Hematopoietic multipotent progenitor cell treated with erythropoietin and hydrocortisone succinate and interleukin-3 and kit ligand, for 15 days (in vitro differentiated cells): ENCODE measurements around the gene SUMF1.
"Not testable (repeated sequence)": the region's sequence is repeated elsewhere in the genome, so short reads cannot be mapped to it uniquely, and the experiment has no call there.

Experiments
- DNase-seq: peaks from one replicate; pipeline ENCODE4 v3.0.0-alpha.2; 2015; ENCODE audit warnings: low spot score

Gene SUMF1

GRCh38 chr3:4335840-4336562, 131.1 kb downstream of the SUMF1 start:
- DNase-seq = no peak

GRCh38 chr3:4334548-4334947, 132.5 kb downstream of the SUMF1 start:
- DNase-seq = no peak

- DNase-seq = no peak
Measured at GRCh38 chr3:4332991-4333390, 134.1 kb downstream of the SUMF1 start.

- no peak for DNase-seq
Measured at GRCh38 chr3:4332574-4332973, 134.5 kb downstream of the SUMF1 start.

GRCh38 chr3:4332111-4332510, 135.0 kb downstream of the SUMF1 start:
- no peak for DNase-seq

DNA sequence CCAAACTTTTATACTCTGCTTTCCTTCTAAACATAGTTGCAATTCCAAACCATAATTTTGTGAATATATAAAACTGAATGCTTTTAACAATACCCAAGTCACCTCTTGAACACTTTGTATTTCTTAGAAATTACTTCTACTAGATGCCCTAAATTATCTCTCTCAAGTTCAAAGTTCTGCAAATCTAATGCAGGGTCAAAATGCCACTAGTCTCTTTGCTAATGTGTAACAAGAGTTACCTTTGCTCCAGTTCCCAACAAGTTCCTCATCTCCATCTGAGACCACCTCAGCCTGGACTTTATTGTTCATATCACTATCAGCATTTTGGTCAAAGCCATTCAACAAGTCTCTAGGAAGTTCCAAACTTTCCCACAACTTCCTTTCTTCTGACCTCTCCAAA, 137.3 kb downstream of the SUMF1 start:
- not testable (repeated sequence) for DNase-seq

DNA sequence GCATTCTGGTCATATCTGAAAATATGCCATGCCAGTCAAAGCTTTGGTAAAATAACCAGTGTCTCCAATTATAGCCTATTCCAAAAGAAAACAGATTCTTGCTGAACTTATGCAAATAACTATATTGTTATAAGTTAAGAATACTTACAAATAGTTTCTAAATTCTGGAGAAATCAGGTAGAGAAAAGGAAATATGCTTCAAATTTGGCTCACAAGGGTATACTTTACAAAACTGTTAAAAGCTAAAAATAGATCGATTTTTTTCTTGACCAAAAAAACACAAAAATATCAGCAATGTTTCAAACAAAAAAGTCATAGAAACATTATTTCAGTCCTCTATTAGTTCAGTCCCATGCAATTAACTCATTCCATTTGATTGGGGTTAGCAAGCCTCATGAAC, 140.2 kb downstream of the SUMF1 start:
- no peak for DNase-seq

DNA sequence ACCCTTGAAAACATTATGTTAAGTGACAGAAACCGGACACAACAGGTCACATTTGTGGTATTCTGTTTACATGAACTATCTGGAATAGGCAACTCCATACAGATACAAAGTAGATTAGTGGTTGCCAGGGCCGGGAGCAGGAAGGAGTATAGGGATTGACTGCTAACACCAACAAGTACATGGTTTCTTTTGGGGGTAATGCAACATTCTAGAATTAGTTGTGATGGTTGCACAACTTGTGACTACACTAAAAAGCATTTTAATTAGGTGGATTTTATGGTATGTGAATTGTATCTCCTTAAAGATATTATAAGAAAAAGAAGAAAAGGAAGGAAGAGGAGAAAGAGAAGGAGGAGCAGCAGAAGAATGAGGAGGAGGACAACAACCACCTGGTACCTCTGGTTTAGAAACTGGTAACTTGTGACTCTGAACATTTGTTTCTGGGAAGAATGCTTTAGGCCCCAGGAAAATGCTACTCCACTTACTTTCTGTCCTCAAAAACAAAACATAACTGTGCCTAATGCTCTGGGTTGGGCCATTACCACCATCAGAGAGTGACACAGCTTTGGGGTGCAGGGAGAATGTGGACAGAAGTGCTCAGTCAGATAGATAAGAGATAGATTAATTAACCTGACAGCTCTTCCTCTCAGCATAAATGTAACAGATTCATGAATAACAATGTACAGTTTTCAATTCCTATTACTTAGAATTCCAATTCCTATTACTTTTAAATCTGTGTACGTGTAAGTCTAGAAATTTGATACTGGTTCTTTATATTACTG, 143.6 kb downstream of the SUMF1 start:
- peak; percentile 14 for DNase-seq

DNA sequence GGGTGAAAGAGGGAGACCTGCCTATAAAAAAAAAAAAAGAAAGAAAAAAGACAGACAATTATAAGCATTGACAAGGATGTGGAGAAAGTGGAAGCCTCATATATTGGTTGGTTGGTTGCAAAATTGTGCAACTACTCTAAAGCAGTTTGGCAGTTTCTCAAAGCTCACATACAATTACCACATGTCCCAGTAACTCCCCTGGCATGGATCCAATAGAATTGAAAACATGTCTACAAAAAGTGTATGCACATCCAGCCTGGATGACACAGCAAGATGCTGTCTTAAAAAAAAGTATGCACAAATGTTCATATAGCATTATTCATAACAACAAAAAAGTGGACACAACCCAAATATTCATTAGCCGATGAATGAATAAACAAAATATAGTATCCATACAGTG, 144.4 kb downstream of the SUMF1 start:
- DNase-seq = peak; percentile 73

DNA sequence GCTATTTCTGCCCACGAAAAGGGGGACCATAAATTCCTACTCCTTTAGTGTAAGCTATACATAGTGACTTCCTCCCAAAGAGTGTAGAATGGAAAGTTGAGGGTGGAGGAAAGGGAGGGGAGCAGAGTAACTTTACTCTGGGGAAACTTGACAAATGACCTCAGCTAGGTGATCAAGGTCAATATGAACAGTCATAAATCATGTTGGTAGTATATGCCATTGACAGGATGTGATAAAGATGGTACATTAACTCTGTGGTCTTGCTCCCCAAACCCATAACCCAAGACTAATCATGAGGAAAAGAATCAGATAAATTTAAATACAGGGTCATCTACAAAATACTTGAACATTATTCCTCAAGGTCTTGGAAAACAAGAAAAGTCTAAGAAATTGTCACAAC, 145.3 kb downstream of the SUMF1 start:
- DNase-seq = no peak

DNA sequence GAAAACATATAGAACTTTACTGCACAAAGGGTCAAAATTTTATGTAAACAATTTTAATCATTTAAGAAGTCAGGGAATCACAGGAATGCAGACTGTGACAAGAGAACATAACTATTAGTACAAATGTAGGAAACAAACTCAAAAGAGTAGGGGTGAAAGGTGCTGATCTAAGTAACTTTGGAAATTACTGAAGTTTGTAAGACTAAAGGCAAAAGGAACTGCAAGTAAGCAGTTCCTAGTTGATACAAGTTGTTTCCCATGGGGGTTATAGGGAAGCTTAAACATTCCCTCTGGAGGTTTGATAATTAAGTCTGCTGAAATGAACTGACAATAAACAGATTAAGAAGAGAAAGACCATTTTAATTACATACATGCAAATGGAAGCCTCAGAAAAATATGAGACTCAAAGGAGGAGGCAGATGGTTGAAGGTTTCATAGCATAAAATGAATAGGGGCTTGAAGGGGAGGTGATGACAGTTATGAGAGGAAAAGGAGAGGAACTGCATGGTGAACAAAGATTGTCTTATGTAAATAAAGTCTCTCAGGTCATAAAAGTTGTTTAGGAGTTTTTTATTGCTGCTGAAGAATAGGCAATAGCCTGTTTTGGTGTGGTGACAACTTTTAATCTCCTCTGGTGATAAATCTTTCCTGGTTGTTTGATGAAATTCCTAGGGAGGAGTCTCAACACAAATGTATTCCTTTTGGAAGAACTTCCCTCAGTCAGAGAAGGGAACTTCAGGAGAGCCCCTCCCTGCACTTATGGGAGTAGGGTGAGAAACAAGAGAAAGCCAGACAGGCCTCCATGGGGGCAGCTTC, 146.8 kb downstream of the SUMF1 start:
- DNase-seq = no peak

- peak; percentile 18 for DNase-seq
Measured at GRCh38 chr3:4314688-4315087, 152.4 kb downstream of the SUMF1 start.

- no peak for DNase-seq
Measured at GRCh38 chr3:4313606-4314293, 153.3 kb downstream of the SUMF1 start.

DNA sequence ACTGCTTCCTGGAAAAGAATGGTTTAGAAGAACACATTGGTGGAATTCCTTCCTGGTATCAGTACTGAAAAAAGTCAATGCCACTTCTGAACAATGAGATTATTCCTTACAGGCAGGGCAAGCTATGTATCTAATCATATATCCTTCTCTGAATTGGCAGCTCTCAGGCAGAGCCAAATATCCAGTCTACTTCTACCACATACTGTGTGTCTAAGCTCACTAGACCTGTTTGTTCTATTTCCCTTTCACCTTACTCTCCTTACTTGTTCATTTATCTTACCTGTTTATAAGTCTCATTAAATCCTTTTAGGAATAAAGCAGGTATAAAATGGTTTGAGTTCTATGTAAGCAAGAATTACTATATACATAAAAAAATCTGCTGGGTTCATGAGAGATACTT, 155.6 kb downstream of the SUMF1 start:
- DNase-seq = no peak
